GM23248 (cell line): ENCODE data around the gene PIP5K1C.

Source experiments
- EZH2 ChIP-seq: fragments of 200-600 bp; sonication (generic); IDR thresholded peaks from 2 replicates; pipeline ENCODE4 v1.6.1; 2018; ENCODE audit warnings: antibody characterized with exemption, mild to moderate bottlenecking; ENCODE audit not compliant: insufficient read depth, poor library complexity, severe bottlenecking
- EZH2phosphoT487 ChIP-seq: fragments of 200-600 bp; sonication (generic); IDR thresholded peaks from 2 replicates; pipeline ENCODE4 v1.6.1; 2018; ENCODE audit warnings: antibody characterized with exemption, moderate library complexity, mild to moderate bottlenecking, low read depth; ENCODE audit not compliant: insufficient read depth

GRCh38 chr19:3664879-3665642, 35.2 kb downstream of the PIP5K1C start:
- no peak for TF ChIP-seq EZH2
- no peak for TF ChIP-seq EZH2phosphoT487
